Measurements from ENCODE around the gene IER3.

DNA sequence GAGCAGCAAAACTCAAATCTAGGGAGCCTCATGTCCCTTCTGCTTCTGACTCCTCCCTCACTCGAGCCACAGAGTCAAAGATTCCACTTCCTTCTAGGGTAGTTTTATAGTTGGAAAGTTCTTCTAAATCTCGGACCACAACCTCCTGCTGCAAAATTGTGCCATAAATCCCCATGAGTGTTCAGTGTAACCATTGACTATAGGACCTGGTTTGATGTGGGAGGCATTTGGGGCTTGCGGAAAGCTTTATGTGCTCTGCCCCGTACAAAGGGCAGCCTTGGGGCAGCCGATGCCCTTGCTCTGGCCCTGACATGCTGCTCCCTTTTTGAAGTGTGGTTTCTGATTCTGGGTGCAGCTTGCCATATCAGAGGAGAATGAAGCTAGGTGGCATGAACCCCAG lies 43.6 kb upstream of the IER3 start:
- TF ChIP-seq GATA2 (CRISPR knock-in tag; IDR thresholded peaks at IDR 0.05) (no peak), SIN3A (IDR thresholded peaks at IDR 0.05; ENCODE audit: borderline replicate concordance, low read depth, low read length) (no peak), POLR2AphosphoS5 (IDR thresholded peaks at IDR 0.05; ENCODE audit: low read depth, low read length) (no peak)
- TF ChIP-seq, protein P1, sequence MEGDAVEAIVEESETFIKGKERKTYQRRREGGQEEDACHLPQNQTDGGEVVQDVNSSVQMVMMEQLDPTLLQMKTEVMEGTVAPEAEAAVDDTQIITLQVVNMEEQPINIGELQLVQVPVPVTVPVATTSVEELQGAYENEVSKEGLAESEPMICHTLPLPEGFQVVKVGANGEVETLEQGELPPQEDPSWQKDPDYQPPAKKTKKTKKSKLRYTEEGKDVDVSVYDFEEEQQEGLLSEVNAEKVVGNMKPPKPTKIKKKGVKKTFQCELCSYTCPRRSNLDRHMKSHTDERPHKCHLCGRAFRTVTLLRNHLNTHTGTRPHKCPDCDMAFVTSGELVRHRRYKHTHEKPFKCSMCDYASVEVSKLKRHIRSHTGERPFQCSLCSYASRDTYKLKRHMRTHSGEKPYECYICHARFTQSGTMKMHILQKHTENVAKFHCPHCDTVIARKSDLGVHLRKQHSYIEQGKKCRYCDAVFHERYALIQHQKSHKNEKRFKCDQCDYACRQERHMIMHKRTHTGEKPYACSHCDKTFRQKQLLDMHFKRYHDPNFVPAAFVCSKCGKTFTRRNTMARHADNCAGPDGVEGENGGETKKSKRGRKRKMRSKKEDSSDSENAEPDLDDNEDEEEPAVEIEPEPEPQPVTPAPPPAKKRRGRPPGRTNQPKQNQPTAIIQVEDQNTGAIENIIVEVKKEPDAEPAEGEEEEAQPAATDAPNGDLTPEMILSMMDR (IDR thresholded peaks at IDR 0.05): no peak
